Measurements from ENCODE around the gene TOMM40L.

DNA sequence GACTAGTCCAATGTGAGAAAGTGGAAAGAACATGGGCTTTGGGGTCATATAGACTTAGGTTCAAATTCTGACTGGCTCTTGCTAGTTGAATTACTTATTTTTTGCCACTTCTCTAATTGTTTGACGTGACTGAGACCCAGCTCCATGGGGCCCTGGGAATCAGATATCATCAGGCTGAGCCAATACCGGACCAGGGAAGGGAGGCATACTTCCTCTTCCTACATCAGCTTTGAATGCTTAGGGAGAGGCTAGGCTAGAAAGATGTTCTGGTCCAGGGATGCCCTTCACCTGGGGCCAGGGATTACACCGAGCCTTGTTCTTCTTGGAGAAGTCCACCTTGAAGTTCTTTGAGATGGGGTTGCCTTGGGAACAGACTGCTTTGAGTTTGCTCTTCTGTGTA is 15.8 kb downstream of the TOMM40L start:
- TF ChIP-seq POLR2A (IDR thresholded peaks at IDR 0.05) = no peak
- TF ChIP-seq, protein P1, sequence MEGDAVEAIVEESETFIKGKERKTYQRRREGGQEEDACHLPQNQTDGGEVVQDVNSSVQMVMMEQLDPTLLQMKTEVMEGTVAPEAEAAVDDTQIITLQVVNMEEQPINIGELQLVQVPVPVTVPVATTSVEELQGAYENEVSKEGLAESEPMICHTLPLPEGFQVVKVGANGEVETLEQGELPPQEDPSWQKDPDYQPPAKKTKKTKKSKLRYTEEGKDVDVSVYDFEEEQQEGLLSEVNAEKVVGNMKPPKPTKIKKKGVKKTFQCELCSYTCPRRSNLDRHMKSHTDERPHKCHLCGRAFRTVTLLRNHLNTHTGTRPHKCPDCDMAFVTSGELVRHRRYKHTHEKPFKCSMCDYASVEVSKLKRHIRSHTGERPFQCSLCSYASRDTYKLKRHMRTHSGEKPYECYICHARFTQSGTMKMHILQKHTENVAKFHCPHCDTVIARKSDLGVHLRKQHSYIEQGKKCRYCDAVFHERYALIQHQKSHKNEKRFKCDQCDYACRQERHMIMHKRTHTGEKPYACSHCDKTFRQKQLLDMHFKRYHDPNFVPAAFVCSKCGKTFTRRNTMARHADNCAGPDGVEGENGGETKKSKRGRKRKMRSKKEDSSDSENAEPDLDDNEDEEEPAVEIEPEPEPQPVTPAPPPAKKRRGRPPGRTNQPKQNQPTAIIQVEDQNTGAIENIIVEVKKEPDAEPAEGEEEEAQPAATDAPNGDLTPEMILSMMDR (IDR thresholded peaks at IDR 0.05) = no peak

All from thyroid gland (tissue), 4 donors.